HG03439 (cell line): ENCODE data around the gene PAPPA2.
"Not testable (repeated sequence)": the region's sequence is repeated elsewhere in the genome, so short reads cannot be mapped to it uniquely, and the experiment has no call there.

Experiments used
- ATAC-seq: cut with Tn5 transposase; IDR thresholded peaks from one replicate; pipeline ENCODE4 v1.9.1; 2021; ENCODE audit warnings: mild to moderate bottlenecking, moderate library complexity; ENCODE audit not compliant: unreplicated experiment

The PAPPA2 gene

DNA sequence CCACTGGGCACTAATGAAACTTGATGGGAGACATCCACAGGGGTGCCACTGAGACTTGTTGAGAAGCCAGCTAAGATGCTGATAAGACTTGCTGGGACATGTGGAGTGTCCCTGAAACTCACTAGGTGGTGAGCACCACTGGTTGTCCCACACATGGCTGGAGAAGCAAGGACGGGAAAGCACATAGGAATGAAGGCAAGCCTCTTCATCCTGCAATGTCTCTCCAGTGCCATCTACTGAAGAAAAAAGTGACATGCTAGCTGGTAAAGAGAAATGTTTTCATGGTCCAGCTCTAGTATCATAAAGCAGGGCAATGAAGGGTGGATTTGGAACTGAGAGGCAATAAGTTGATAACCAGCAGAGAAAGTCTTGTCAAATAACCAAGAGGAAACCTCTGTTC is 283.0 kb downstream of the PAPPA2 start:
- ATAC-seq = no peak

GRCh38 chr1:176752505-176752904 is 289.5 kb downstream of the PAPPA2 start:
- ATAC-seq = no peak

DNA sequence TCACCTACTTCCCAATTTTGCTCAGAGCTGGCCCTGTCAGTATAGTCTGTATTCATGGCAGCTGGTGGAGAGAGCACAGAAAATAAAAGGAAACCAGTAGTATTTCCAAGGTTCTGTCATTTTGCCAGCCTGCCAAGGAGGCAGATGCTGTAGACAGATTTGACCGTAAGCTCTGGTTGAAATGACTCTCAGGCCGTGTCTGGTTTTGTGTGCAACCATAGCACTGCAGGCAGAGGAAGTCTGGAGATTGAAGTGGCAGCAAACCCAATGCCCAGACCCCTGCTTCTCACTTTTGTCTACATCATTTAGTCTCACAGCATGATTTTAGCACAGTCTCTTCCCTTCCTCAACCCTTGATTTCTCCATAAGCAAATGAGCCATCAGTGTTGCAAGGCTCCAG is 291.7 kb downstream of the PAPPA2 start:
- no peak for ATAC-seq

GRCh38 chr1:176756817-176757216 is 293.8 kb downstream of the PAPPA2 start:
- ATAC-seq = not testable (repeated sequence)

DNA sequence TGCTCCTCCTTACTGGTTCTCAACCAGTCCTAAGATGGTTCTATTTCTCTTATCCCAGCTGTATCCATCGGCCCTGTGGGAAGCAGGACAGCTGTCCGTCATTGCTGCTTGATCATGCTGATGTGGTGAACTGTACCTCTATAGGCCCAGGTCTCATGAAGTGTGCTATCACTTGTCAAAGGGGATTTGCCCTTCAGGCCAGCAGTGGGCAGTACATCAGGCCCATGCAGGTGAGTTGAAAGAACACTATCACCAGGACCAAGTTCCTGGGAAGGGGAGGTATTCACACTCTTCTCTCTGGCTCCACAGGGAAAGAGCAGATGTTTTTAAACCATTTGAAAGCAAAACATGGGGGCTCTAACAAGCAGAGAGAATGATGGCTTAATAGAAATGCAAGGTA is 302.6 kb downstream of the PAPPA2 start:
- no peak for ATAC-seq

- no peak for ATAC-seq
Measured at GRCh38 chr1:176766779-176767178, 303.8 kb downstream of the PAPPA2 start.

GRCh38 chr1:176767714-176768136 is 304.8 kb downstream of the PAPPA2 start:
- ATAC-seq = no peak

GRCh38 chr1:176768532-176768931 is 305.6 kb downstream of the PAPPA2 start:
- ATAC-seq = no peak

- no peak for ATAC-seq
Measured at GRCh38 chr1:176770066-176770465, 307.1 kb downstream of the PAPPA2 start.

GRCh38 chr1:176773038-176773437 is 310.1 kb downstream of the PAPPA2 start:
- no peak for ATAC-seq

DNA sequence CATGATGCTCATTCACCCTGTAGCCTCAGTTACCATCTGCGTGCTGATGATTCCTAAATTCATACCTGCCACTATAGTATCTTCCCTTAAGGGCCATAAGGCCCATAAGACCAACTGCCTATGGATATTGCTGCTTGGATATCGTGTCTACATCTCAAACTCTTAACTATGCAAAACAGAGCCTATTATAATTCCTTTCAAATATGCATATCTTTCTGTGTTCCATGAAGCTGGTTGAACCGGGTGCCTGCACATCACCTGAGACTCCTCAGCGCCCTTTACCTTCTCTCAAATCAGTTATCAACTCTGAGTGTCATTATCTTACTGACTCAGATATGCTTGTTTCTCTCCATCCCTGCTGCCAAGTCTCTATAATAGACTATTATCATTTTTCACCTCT is 311.2 kb downstream of the PAPPA2 start:
- no peak for ATAC-seq

- no peak for ATAC-seq
Measured at GRCh38 chr1:176775378-176775777, 312.4 kb downstream of the PAPPA2 start.

DNA sequence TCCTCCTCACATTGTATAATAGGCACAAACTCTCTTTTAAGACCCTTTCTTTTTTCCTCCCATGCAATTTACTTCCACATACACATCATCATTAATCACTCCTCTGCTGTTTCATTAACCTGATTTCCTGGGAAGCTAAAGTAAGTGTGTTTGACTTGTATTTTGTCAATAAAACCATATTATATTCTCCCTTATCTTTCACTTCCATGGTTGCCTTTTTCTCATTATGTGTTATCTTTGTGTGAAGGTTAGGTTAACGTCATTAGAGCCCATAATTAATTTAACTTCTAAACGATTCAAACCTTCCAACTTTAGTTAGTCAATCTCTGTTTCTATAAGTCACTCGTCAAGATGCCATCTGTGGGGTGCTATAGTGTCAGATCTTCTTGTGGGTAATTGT is 313.0 kb downstream of the PAPPA2 start:
- no peak for ATAC-seq

- no peak for ATAC-seq
Measured at GRCh38 chr1:176778056-176778455, 315.1 kb downstream of the PAPPA2 start.

GRCh38 chr1:176779992-176780328 is 317.0 kb downstream of the PAPPA2 start:
- no peak for ATAC-seq

GRCh38 chr1:176783309-176783708 is 320.3 kb downstream of the PAPPA2 start:
- ATAC-seq = no peak

DNA sequence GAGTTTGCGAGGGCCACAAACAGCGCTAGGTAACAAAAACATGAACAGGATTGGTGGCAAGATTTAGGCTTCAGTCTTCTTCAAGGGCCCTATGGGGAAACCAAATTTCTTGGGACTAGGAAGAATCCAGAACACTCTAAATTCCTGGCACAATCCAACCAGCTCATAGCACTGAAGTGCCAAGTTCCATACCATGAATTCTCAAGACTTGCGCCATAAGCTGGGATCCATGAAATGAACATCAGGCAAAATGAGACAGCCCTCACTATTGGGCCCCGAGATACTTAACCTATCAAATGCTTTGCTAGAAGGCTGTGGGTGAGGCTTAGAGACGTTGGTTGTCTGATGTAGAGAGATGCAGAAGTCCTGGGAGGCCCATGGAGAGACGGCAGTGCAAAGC is 322.1 kb downstream of the PAPPA2 start:
- no peak for ATAC-seq

- no peak for ATAC-seq
Measured at GRCh38 chr1:176785791-176786190, 322.8 kb downstream of the PAPPA2 start.

DNA sequence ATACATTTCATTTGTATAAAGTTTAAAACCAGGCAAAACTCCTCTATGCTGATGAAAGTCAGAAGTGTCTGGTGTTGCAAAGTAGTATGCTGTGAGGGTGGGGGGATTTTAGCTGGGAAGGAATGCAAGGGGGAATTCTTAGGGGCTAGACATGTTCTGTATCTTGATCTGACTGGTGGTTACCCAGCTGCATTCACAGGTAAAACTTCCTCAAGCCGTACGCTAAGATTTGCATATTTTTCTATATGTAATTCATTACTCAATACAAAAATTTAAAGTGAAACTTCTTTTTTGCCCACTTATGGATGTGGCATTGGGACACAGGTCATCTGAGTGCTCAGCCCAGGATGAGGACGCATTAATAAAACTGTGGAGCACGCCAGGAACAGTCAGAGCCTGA is 323.3 kb downstream of the PAPPA2 start:
- ATAC-seq = no peak

GRCh38 chr1:176789571-176790090 is 326.7 kb downstream of the PAPPA2 start:
- ATAC-seq = no peak

GRCh38 chr1:176790786-176791185 is 327.8 kb downstream of the PAPPA2 start:
- no peak for ATAC-seq

- ATAC-seq = no peak
Measured at GRCh38 chr1:176791906-176792305, 328.9 kb downstream of the PAPPA2 start.

DNA sequence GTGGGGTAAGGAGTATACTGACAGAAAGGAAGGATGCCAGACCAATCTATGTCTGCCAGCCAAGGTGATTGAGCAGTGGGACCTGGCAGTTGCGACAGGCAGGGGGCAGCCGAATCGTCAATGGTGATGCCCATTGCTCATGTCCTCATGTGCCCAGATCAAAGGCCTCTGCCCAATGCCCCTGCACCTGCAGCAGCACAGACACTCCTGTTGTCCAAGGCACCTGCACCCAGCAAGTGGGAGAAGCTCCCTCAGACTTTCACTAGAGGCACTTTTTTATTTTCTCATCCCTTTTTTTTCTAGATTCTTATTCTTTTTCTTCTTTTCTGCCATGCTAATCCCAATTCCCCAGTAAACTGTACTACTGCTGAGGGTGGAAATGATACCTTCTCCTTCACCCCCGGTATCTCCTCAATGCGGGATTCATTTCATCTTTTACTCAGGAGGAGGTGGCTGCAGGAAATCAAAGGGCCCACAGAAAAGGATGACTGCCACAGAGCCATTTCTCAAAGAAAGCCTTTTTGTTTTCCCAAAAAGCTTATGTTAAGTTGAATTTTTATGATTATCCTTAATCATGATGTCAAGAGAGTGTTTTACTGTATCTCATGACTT is 332.0 kb downstream of the PAPPA2 start:
- ATAC-seq = no peak
